Measurements from ENCODE around the gene RTL5. TPM values are rescaled to one million over a fixed set of nuclear protein-coding genes. Genes with fewer than 3 reads are reported as not detected.

Gene RTL5
- total RNA-seq, 1 donor from 2014 or later, result 36.4 TPM

DNA sequence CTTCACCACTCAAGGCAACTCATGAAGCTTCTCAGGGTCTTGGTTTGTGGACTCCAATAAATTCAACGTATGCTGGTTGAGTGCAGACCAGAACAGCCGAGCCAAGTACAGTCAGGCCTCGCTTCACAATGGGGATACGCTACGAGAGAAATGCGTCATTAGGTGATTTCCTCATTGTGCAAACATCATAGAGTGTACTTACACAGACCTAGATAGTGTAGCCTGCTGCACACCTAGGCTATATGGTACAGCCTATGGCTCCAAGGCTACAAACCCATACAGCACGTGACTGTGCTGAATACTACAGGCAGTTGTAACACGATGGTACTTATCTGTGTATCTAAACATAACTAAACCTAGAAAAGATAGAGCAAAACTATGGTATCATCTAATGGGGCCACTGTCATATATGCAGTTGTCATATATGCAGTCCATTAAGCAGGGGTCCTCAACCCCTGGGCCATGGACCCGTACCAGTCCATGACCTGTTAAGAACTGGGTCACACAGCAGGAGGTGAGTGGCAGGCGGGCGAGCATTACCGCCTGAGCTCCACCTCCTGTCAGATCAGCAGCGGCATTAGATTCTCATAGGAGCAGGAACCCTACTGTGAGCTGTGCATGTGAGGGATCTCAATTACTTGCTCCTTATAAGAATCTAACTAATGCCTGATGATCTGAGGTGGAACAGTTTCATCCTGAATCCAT, 31.5 kb downstream of the RTL5 start:
- no peak for DNase-seq (ENCODE audit: low spot score in 2 of 2, unreplicated experiment in 2 of 2)
- no peak overlapping the region for H3K4me3 Mint-ChIP-seq
- TF ChIP-seq, protein P1, sequence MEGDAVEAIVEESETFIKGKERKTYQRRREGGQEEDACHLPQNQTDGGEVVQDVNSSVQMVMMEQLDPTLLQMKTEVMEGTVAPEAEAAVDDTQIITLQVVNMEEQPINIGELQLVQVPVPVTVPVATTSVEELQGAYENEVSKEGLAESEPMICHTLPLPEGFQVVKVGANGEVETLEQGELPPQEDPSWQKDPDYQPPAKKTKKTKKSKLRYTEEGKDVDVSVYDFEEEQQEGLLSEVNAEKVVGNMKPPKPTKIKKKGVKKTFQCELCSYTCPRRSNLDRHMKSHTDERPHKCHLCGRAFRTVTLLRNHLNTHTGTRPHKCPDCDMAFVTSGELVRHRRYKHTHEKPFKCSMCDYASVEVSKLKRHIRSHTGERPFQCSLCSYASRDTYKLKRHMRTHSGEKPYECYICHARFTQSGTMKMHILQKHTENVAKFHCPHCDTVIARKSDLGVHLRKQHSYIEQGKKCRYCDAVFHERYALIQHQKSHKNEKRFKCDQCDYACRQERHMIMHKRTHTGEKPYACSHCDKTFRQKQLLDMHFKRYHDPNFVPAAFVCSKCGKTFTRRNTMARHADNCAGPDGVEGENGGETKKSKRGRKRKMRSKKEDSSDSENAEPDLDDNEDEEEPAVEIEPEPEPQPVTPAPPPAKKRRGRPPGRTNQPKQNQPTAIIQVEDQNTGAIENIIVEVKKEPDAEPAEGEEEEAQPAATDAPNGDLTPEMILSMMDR (IDR thresholded peaks at IDR 0.05; ENCODE audit: unreplicated experiment), result no peak
- H3K27ac Mint-ChIP-seq, result no peak overlapping the region
- peaks cover 18% of the 10 kb centered on the region for H3K9me3 Mint-ChIP-seq
- no peaks in the 10 kb centered on the region for H3K27me3 Mint-ChIP-seq (ENCODE audit: low read depth)
- peaks cover 2% of the 10 kb centered on the region for H3K36me3 Mint-ChIP-seq
- H3K4me1 Mint-ChIP-seq, result peaks cover 16% of the 10 kb centered on the region

DNA sequence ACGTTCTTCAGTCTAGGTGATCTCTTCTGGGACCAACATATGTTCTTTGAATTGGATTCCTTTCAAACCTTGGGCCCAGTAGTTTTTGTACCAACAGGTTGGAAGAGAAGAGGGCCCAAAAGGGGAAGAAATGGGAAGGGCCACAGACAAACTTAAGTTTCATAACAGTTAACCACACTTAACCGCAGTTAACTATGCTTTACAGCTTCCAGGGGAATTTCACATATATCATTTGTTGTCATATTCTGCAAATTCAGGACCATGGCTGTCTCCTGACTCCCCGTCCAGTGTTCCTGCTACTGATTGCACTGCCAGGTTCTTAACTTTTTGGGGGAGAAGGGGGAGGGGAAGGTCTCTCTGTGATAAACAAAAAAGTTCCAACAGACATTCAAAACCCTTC, 34.6 kb downstream of the RTL5 start:
- H3K4me1 Mint-ChIP-seq, result peaks cover 16% of the 10 kb centered on the region
- TF ChIP-seq, protein P1 (IDR thresholded peaks at IDR 0.05; ENCODE audit: unreplicated experiment), result no peak
- H3K36me3 Mint-ChIP-seq, result peaks cover 2% of the 10 kb centered on the region
- DNase-seq (ENCODE audit: low spot score in 2 of 2, unreplicated experiment in 2 of 2), result no peak
- H3K27ac Mint-ChIP-seq, result no peak overlapping the region
- H3K4me3 Mint-ChIP-seq, result no peak overlapping the region
- H3K9me3 Mint-ChIP-seq, result peaks cover 19% of the 10 kb centered on the region
- no peaks in the 10 kb centered on the region for H3K27me3 Mint-ChIP-seq (ENCODE audit: low read depth)

DNA sequence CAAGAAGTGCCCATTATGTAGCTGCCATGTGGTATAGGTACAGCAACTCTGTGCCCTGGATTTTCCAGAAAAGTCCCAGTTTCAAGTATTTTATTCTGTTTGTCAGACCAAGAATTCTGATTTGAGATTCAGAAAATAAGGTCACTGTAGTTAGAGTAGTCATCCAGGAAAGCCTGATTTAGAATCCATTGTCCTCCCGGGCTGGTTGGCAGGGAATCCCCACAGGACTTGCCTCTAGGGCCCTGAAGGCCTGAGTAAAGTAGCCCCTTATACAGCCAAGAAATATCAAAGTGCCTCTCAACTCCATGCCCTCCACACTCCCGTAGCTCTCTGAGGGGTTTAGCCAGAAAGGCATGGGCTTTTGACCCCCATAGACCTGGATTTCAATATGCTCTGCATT, 36.3 kb downstream of the RTL5 start:
- no peak for DNase-seq (ENCODE audit: low spot score in 2 of 2, unreplicated experiment in 2 of 2)
- no peaks in the 10 kb centered on the region for H3K27me3 Mint-ChIP-seq (ENCODE audit: low read depth)
- TF ChIP-seq, protein P1 (IDR thresholded peaks at IDR 0.05; ENCODE audit: unreplicated experiment), result no peak
- peaks cover 2% of the 10 kb centered on the region for H3K36me3 Mint-ChIP-seq
- H3K27ac Mint-ChIP-seq, result peak overlapping the region; percentile 39
- H3K4me1 Mint-ChIP-seq, result peaks cover 7% of the 10 kb centered on the region
- H3K9me3 Mint-ChIP-seq, result peaks cover 24% of the 10 kb centered on the region
- H3K4me3 Mint-ChIP-seq, result no peak overlapping the region

DNA sequence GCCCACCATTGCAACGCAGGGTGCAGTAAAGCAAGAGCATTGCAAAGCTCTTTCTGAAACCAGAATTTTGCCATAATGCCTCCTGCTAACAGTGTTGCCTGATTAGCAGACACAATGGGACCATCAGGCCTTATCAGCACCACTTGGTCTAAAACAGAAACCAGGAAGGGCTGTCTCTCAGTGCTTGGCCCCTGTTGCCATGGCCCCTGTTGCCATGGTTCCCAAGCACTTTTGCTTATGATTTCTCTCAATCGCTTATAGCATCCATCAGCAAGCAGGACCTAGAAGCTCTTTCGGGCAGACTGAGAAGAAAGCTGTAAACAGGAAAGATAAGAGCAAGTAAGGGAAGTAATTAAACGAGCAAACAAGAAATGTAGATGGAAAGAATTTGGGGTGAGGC, 36.8 kb downstream of the RTL5 start:
- H3K9me3 Mint-ChIP-seq, result peaks cover 21% of the 10 kb centered on the region
- H3K36me3 Mint-ChIP-seq, result peaks cover 2% of the 10 kb centered on the region
- TF ChIP-seq, protein P1 (IDR thresholded peaks at IDR 0.05; ENCODE audit: unreplicated experiment), result no peak
- DNase-seq (ENCODE audit: low spot score in 2 of 2, unreplicated experiment in 2 of 2), result no peak
- H3K4me1 Mint-ChIP-seq, result peaks cover 7% of the 10 kb centered on the region
- no peak overlapping the region for H3K4me3 Mint-ChIP-seq
- H3K27ac Mint-ChIP-seq, result peak overlapping the region; percentile 42
- H3K27me3 Mint-ChIP-seq (ENCODE audit: low read depth), result no peaks in the 10 kb centered on the region

DNA sequence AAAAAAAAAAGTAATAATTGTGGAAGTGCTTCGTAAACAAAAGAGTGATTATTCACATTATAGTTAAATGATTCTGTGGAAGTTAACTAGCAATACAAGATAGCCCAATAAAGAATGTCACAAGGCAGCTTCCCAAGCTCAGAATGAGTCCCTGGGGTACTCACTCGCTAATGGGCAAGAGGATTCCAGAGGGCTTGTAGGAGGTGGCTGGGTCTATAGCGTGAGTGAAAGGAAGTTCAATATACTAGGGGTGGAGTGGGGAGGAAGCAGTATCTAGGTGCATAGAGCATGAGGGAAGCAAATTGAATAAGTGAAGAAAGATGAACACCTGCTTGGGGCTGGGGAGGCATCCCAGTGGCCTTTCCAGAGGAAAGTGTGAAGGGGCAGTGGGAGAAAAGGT, 42.5 kb downstream of the RTL5 start:
- Mint-ChIP-seq H3K4me3 (no peak overlapping the region), H3K4me1 (peaks cover 18% of the 10 kb centered on the region), H3K27me3 (ENCODE audit: low read depth) (no peaks in the 10 kb centered on the region), H3K9me3 (peaks cover 37% of the 10 kb centered on the region), H3K36me3 (no peaks in the 10 kb centered on the region), H3K27ac (peak overlapping the region; percentile 71)
- no peak for DNase-seq (ENCODE audit: low spot score in 2 of 2, unreplicated experiment in 2 of 2)
- TF ChIP-seq, protein P1 (IDR thresholded peaks at IDR 0.05; ENCODE audit: unreplicated experiment), result no peak

Measured in mesothelial cell of epicardium (in vitro differentiated cells).